Activated effector memory CD4-positive, alpha-beta T cell treated with anti-CD3 and anti-CD28 coated beads, Interleukin-2, amount 50 U/mL, for 16 hours (primary cell): Measurements from ENCODE around the gene GPR146.

ENCODE experiments used
- DNase-seq: peaks from one replicate; pipeline ENCODE4 v3.0.0-alpha.2; 2020

GPR146 gene

GRCh38 chr7:1045069-1046063 is 1.0 kb downstream of the GPR146 start:
- no peak for DNase-seq

DNA sequence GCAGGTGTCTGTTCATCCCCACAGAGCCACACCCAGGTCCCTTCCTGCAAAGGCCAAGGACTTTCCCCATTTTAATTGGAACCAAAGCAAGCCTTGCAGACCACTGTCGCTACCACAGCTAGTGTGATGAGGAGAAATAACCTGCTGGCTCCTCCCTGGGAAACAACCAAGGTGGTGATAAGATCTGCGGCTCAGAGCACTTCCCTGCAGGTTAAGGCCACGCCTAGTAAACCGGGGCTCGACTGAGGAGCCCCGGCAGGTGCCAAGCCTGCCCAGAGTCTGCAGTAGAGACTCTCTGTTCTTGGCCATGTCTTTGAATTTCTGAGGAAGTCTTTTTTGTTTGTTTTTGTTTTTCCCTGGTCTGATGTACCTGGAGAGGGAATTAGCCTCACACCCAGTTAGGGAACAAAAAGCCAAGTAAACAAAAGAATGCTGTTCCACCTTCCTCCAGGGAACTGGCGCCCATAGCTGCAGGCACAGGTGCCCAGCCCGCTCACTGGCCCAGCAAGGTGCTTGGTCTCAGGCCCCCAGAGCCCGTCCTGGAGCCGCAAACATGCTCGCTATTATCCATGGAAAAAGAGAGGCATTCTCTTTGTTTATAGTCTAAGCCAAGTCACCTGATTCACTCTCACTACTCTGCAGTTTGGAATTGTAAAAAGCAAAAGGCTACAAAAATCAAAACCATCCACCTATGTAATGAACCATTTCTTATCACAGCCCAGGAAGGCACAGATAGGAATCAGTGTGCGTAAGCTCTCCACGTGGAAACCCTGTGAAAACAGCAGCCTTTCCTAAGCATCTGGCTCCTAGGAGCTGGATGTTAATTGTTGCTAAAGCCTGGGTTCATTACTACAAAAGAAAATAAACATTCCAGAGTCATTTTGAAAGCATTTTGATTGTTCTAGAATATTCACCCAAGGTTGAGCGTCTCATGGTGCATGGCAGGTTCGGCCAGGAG is 2.7 kb downstream of the GPR146 start:
- DNase-seq: peak; percentile 83

DNA sequence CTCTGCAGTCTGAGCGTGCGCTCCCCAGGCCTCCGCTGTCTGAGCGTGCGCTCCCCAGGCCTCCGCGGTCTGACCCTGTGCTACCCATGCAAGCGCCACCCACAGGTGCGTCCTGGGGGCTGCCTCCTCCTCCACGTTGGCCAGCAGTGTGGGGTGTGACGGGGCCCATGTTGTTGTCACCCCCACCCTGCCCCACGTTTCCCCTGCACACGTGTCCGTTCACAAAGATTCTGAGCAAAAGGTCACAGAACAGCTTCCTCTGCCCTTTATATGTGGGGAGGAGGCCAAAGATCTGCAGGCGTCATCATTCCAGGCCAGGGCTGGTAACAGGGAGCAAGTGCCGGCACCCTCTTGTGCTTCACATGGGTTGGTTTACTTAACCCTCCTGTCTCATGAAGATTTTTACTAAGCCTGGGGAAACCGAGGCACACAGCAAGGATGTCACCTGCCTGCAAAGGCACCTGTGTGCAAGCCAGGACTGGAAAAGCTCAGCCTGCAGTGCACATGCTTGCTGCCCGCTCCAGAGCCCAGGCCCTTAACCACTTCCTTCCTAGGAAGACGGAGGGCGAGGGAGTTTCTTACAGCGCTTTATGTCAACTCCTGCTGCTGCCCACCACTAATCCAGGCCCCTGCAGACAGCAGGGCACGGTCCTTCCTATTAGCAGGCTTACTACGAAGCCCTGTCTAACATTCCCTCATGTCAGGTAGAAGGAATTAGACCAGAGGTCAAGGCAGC is 4.8 kb downstream of the GPR146 start:
- no peak for DNase-seq

GRCh38 chr7:1049801-1050200 is 5.5 kb downstream of the GPR146 start:
- no peak for DNase-seq

DNA sequence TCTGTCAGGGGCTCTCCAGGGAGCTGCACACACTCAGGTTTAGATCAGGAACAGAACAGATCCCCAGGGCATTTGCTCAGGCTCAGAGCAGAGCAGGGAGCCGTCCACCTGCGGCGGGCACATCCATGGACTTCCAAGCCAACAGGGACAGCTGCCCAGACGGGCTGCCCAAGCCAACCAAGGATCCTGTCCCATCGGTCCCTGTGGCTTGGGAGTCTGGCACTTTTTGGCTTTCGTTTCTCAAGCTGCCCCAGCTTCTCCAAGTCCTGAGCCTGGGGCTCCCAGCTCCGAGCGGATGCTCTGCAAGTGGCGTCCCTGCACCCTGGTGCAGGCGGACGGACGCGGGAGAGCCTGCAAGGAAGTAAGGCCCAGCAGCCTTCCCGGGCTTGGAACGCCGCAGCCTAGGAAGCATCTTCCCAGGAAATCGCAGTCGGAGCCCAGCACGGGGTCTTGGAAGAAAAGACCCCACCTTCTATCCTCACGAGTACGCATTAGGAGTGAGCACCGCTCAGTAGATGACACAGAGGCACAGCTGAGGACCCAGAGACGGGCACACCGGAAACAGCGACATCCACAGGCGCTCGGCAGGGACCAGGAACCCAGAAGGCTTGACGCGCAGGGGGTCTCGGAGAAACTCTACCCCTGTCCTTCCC is 6.0 kb downstream of the GPR146 start:
- DNase-seq: no peak

DNA sequence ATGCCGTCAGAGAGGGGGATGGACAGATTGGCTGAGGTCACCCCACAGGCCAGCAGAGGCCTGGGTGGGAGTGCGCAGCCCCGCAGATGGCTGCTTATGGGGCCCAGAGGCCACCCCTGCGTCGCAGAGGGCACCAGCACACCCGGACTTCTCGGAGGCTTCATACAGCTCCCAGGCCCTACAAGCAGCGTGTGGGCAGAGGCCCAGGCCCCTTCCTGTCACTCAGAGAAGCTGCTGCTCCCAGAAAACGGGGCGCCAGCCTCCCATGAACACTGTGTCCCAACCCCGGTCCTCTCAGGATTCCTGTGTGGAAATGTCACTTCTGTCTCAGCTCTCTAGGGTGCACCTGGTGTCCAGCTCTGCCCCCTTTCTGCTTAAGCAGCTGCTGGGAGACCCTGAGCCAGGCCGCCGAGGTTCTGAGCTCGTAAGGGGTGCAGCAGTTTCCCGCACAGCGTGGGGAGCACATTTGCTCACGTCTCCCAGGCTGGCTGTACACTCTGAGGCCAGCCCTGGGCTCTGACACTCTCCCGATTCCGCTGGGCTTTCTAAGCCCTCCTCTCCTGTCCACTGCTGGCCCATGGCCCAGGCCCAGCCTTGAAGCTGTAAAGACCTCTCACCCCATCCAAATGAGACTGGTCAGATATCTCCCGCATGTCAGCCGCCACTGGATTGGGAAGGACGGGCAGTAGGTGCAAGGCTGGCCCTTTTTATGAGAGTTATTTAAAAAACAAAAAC is 6.8 kb downstream of the GPR146 start:
- DNase-seq: no peak

GRCh38 chr7:1052031-1052818 is 7.9 kb downstream of the GPR146 start:
- DNase-seq: no peak

DNA sequence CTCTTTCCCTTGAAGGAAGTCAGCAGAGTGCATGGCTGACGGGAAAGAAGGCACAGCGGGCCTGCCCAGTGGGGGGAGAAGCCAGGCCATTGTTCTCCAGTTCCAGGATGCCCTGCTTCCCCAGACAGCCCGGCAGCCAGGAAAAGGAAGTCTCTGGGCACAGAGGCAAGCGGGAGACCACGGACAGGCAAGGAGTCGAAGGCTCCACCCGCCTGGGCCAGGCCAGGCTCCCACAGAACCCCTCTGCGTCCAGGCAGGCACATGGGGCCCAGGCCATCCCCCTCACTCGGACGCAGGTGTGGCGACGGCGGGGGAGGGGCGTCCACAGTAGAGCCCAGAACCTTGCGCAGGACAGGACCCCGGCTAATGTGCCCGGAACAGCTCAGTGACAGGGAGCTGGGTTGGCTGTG is 8.7 kb downstream of the GPR146 start:
- DNase-seq: no peak

- no peak for DNase-seq
Measured at GRCh38 chr7:1053816-1054370, 9.5 kb downstream of the GPR146 start.

GRCh38 chr7:1054438-1054837 is 10.1 kb downstream of the GPR146 start:
- no peak for DNase-seq

DNA sequence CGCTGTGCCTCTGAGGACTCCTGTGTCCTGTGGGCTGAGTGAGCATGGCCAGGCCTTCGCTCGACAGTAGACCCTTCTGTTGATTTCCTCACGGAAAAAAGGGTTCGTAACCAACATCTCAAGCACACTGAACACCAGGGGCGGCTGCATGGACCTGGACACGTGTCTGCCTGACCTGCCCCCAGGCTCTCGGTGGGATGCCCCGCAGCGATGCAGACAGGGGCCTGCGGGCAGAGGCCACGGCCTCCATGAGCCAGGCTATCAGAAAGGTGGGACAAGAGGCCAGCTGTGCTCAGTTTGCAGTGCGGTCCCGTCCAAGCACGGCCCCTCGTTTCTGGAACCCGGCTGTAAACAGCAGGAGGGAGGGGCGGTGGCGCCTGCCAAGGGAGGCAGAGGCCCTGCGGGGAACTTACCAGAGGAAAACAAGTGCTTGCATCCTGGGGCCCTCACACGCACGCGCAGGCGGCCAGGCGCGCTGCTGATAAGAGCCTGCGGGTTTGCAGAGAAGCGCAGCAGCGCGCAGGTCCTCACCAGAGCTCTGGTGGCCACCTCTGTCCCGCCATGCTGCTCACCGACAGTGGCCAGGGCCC is 10.6 kb downstream of the GPR146 start:
- peak; percentile 77 for DNase-seq

GRCh38 chr7:1055491-1055955 is 11.2 kb downstream of the GPR146 start:
- no peak for DNase-seq

DNA sequence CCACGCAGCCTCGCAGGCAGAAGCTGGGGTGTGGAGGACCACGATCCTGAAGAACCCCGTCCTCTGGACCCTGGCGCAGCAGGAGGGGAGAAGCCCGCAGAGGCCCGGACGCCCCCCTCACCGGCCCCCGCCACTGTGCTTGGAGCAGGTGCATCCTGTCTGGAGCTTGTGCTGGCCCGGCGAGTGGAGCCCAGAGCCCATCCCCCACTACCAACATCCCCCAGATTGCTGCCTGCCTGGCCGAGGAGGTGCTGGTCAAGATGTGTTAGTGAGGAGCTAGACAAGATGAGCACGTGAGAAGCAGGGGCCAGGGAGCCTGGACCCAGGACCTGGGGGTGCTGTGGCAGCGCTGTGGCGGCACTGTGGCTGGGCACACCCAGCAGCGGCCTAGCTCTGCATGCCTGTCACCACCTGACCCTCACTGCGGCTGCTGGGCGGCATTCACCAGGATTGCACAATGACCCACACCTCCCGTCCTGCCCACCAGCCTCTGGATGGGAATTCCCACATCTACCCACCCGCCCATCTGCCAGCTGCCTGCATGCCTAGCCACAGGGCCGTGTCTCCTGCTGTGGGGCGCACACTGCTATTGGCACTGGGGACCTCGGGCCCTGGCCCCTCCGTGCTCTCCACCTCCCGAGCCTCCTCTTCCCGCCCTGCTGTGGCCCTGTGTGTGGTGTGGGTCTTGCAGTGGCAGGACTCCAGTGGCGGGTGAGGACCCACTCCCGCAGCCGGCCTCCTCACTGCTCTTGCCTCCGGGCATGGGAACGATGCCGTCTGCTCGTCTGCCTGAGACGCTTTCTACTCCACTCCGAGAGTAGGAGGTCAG is 11.8 kb downstream of the GPR146 start:
- no peak for DNase-seq

DNA sequence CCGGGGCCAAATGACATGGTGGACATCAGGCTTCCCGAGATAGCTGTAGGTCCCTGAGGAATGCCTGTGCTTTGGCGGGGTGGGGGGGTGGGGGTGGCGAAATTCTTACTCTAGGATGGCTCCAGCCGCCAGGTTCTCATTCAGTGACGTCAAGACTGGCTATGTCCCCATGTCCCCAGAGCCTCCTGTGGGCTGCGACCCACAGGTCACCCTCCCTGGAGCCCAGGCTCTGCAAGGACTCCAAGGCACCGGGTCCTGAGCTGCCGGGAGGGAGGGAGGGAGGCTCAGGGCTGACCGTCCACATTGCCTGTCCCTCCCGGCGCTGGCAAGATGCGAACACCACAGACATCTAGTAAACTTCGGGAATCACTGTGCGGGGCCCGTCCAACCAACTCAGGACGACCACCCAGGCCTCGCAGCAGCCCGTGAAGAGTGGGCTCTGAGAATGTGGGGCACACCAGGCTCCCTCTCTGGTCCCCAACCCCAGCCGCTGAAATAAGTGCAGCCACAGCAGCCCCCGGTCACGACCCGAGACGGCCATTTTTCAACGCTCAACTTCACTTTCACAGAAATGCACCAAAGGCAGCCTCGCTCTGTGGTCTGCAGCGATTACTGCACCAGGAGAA is 12.6 kb downstream of the GPR146 start:
- DNase-seq: no peak

DNA sequence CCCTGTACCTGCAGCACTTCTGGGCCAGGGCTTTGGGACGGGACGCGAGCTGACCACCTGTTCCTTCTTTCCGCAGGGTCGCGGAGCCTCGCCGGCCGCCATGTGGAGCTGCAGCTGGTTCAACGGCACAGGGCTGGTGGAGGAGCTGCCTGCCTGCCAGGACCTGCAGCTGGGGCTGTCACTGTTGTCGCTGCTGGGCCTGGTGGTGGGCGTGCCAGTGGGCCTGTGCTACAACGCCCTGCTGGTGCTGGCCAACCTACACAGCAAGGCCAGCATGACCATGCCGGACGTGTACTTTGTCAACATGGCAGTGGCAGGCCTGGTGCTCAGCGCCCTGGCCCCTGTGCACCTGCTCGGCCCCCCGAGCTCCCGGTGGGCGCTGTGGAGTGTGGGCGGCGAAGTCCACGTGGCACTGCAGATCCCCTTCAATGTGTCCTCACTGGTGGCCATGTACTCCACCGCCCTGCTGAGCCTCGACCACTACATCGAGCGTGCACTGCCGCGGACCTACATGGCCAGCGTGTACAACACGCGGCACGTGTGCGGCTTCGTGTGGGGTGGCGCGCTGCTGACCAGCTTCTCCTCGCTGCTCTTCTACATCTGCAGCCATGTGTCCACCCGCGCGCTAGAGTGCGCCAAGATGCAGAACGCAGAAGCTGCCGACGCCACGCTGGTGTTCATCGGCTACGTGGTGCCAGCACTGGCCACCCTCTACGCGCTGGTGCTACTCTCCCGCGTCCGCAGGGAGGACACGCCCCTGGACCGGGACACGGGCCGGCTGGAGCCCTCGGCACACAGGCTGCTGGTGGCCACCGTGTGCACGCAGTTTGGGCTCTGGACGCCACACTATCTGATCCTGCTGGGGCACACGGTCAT is 13.3 kb downstream of the GPR146 start:
- DNase-seq: no peak

DNA sequence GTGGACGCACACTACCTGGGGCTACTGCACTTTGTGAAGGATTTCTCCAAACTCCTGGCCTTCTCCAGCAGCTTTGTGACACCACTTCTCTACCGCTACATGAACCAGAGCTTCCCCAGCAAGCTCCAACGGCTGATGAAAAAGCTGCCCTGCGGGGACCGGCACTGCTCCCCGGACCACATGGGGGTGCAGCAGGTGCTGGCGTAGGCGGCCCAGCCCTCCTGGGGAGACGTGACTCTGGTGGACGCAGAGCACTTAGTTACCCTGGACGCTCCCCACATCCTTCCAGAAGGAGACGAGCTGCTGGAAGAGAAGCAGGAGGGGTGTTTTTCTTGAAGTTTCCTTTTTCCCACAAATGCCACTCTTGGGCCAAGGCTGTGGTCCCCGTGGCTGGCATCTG is 14.0 kb downstream of the GPR146 start:
- DNase-seq: no peak

- DNase-seq: no peak
Measured at GRCh38 chr7:1058821-1059199, 14.5 kb downstream of the GPR146 start.
